Peyer's patch (tissue), 4 donors: ENCODE data around the gene DCAF11. TPM values are rescaled to one million over a fixed set of nuclear protein-coding genes. Genes with fewer than 3 reads are reported as not detected.

Experiments used
- DNase-seq, 3 donors: peaks; one replicate each; pipeline ENCODE4 v3.0.0-alpha.2; 2017 to 2019
- H3K27ac ChIP-seq, 4 donors: fragments of 200-600 bp; sonication (generic); one replicate each; pipeline ENCODE4 v1.5.1; 2016 to 2019
- H3K27me3 ChIP-seq, 2 donors: fragments of 200-600 bp; sonication (generic); one replicate each; pipeline ENCODE4 v1.5.1; 2019
- H3K36me3 ChIP-seq, 3 donors: fragments of 200-600 bp; sonication (generic); one replicate each; pipeline ENCODE4 v1.5.1; 2016 to 2019
- H3K4me1 ChIP-seq, 4 donors: fragments of 200-600 bp; sonication (generic); one replicate each; pipeline ENCODE4 v1.5.1; 2016 to 2019
- H3K4me3 ChIP-seq, 4 donors: fragments of 200-600 bp; sonication (generic); 1 replicate in 3 of 4; 2 replicates in 1 of 4; pipeline ENCODE4 v1.5.1; 2016 to 2019; ENCODE audit warnings: mild to moderate bottlenecking in 1 of 4
- H3K9me3 ChIP-seq, 4 donors: fragments of 200-600 bp; sonication (generic); one replicate each; pipeline ENCODE4 v1.5.1; 2016 to 2019; ENCODE audit warnings: mild to moderate bottlenecking in 1 of 4
- POLR2A ChIP-seq, 2 donors: fragments of 450-650 bp; IDR thresholded peaks; one replicate each; pipeline ENCODE4 v1.5.1; 2017; ENCODE audit warnings: antibody characterized with exemption in 2 of 2, mild to moderate bottlenecking in 2 of 2, moderate library complexity in 2 of 2
- total RNA-seq, 4 donors: library from RNA; depleted of rRNA; stranded (reverse); fragments of >200 nt; gene quantifications; one replicate each; pipeline ENCODE4 v1.1.0, GENCODE V29; 2016
- TF ChIP-seq, protein P1 (sequence below), 6 experiments: fragments of 450-650 bp in 4 of 6; fragments of 200-600 bp in 2 of 6; sonication (generic) in 1 of 6; IDR thresholded peaks; one replicate each; pipeline ENCODE4 v1.5.1; 2017 to 2019; ENCODE audit warnings: antibody characterized with exemption in 6 of 6, mild to moderate bottlenecking in 3 of 6, moderate library complexity in 1 of 6

Gene DCAF11
- total RNA-seq, 4 donors from 2014 or later = 113 to 214 (median 176) TPM

DNA sequence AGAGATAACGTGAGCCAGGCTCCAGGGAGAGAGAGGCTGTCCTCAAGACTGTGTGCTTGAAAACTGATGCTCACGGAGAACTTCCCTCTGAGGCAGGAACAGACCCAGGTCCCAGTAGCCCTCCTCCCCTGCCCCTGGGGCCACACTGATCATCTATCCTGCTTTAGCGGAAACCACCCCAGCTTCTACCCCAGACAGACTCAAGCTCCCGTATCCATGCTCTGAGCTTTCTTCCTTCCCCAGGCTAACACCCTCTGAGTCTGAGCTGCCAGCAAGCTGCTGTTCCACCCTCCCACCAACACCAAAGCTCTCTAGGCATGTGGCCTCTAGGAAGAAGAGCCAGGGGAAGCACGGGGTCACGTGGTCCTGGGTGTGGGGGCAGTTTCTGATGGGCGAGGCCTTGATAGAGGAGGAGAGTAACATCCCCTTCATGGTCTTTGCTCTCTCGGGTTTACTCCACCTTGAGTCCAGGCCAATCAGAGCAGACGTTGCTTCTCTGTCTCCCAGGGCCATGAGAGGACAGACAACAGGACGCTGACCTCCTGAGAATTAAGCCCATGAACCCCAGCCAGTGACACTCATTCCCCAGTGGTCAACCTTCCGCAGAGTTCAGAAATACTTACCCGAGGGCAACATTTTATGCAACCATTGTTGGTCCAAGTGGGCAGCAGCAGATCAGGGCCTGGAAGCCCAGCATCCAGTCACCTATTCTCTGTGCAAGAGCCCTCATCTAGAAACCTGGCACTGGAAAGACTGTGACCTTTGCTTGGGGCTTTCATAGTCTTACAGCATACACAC lies 19.1 kb upstream of the DCAF11 start:
- TF ChIP-seq POLR2A (IDR thresholded peaks at IDR 0.05) = peak; percentile 92 to 96
- TF ChIP-seq, protein P1, sequence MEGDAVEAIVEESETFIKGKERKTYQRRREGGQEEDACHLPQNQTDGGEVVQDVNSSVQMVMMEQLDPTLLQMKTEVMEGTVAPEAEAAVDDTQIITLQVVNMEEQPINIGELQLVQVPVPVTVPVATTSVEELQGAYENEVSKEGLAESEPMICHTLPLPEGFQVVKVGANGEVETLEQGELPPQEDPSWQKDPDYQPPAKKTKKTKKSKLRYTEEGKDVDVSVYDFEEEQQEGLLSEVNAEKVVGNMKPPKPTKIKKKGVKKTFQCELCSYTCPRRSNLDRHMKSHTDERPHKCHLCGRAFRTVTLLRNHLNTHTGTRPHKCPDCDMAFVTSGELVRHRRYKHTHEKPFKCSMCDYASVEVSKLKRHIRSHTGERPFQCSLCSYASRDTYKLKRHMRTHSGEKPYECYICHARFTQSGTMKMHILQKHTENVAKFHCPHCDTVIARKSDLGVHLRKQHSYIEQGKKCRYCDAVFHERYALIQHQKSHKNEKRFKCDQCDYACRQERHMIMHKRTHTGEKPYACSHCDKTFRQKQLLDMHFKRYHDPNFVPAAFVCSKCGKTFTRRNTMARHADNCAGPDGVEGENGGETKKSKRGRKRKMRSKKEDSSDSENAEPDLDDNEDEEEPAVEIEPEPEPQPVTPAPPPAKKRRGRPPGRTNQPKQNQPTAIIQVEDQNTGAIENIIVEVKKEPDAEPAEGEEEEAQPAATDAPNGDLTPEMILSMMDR (IDR thresholded peaks at IDR 0.05) = no peak
- DNase-seq = peak; percentile 84 to 94 (median 94)
- Histone ChIP-seq H3K27ac (peak overlapping the region; percentile 94 to 100 (median 98)), H3K4me1 (peaks cover 7 to 28% (median 15%) of the 10 kb centered on the region in 4 donors), H3K9me3 (no peaks in the 10 kb centered on the region), H3K36me3 (peaks cover 0 to 34% (median 0%) of the 10 kb centered on the region in 3 donors), H3K27me3 (no peaks in the 10 kb centered on the region), H3K4me3 (peak overlapping the region; percentile 72 to 96 (median 90))

DNA sequence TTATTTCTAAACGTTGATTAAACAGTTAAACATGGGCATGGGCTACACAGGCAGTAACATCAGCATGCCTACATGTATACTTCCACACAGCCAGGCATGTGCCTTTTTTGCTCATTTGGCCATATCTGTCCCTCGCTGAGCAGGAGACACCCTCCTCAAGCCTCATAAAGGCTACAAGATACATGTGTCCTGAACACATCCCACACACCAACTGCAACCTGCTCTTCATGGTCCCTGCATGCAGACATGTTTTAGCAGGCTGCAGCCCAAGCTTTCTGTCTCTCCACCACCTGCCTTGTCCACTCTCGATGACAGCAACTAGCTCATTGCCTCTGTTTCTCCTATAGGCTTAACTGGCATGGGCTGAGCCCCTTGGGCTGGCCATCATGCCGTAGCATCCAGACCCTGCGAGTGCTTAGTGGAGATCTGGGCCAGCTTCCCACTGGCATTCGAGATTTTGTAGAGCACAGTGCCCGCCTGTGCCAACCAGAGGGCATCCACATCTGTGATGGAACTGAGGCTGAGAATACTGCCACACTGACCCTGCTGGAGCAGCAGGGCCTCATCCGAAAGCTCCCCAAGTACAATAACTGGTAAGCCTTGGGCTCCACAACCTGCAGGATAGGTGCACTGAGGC lies 17.9 kb upstream of the DCAF11 start:
- Histone ChIP-seq H3K4me3 (peak overlapping the region in 2 of 4 donors; percentile 1 to 72), H3K4me1 (peaks cover 7 to 20% (median 11%) of the 10 kb centered on the region in 4 donors), H3K27ac (peak overlapping the region in 1 of 4 donors; percentile 15), H3K9me3 (no peaks in the 10 kb centered on the region), H3K27me3 (no peaks in the 10 kb centered on the region), H3K36me3 (peaks cover 0 to 46% (median 0%) of the 10 kb centered on the region in 3 donors)
- DNase-seq = peak in 1 of 3 donors; percentile 42
- TF ChIP-seq POLR2A (IDR thresholded peaks at IDR 0.05) = no peak
- TF ChIP-seq, protein P1 (IDR thresholded peaks at IDR 0.05) = no peak

DNA sequence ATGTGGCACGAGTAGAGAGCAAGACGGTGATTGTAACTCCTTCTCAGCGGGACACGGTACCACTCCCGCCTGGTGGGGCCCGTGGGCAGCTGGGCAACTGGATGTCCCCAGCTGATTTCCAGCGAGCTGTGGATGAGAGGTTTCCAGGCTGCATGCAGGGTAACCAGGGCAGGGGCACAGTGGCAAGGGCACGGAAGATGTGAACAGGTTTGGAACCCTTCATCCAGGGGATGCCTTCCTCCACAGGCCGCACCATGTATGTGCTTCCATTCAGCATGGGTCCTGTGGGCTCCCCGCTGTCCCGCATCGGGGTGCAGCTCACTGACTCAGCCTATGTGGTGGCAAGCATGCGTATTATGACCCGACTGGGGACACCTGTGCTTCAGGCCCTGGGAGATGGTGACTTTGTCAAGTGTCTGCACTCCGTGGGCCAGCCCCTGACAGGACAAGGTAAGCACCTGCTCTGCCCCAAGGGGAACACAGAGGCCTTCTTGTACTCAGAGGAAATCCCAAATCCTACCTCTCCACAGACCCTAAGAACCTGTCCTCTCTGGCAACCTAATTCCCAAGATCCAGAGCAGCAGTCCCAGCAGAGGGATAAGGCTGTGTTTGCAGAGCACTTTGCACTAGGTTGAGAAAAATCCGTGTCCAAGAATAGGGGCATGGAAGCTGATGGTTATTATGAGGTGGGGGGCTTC lies 16.2 kb upstream of the DCAF11 start:
- peak in 1 of 3 donors; percentile 43 for DNase-seq
- Histone ChIP-seq H3K27ac (no peak overlapping the region), H3K36me3 (peaks cover 0 to 63% (median 0%) of the 10 kb centered on the region in 3 donors)

DNA sequence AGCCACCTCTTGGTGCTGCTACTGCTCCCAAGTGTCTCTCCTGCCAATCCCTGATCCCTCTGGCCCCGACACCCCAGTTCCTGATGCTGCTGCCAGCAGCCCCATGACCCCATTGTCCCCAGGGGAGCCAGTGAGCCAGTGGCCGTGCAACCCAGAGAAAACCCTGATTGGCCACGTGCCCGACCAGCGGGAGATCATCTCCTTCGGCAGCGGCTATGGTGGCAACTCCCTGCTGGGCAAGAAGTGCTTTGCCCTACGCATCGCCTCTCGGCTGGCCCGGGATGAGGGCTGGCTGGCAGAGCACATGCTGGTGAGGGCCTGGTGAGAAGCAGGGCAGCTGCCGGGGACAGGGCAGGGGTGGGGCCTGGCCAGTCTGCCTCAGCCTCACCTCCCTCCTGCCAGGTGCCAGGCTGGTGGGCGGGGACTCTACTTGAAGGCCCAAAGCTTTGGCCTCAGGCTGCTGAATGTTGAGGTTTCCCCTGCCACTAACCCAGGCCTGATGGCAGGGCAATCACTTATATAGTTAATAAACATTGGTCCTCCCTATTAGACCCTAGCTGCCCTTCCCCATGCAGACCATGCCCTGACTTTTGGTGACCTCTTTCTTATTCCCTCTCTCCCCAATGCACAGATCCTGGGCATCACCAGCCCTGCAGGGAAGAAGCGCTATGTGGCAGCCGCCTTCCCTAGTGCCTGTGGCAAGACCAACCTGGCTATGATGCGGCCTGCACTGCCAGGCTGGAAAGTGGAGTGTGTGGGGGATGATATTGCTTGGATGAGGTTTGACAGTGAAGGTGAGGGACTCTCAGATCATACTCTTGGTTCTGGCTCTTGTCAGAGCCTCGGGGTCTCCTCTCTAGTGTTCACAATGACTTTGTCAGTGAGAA lies 15.4 kb upstream of the DCAF11 start:
- Histone ChIP-seq H3K36me3 (peaks cover 0 to 68% (median 0%) of the 10 kb centered on the region in 3 donors), H3K4me1 (peaks cover 0 to 13% (median 5%) of the 10 kb centered on the region in 4 donors), H3K27me3 (no peaks in the 10 kb centered on the region), H3K4me3 (no peak overlapping the region), H3K9me3 (no peaks in the 10 kb centered on the region), H3K27ac (no peak overlapping the region)
- TF ChIP-seq, protein P1 (IDR thresholded peaks at IDR 0.05) = no peak
- TF ChIP-seq POLR2A (IDR thresholded peaks at IDR 0.05) = no peak
- DNase-seq = peak in 1 of 3 donors; percentile 59

More for the DNA sequence above, 16.2 kb upstream of the DCAF11 start:
- TF ChIP-seq, protein P1 (IDR thresholded peaks at IDR 0.05) = no peak
- TF ChIP-seq POLR2A (IDR thresholded peaks at IDR 0.05) = peak in 1 of 2 donors; percentile 10
- peaks cover 4 to 17% (median 8%) of the 10 kb centered on the region in 4 donors for H3K4me1 ChIP-seq
- no peaks in the 10 kb centered on the region for H3K9me3 ChIP-seq
- no peaks in the 10 kb centered on the region for H3K27me3 ChIP-seq
- no peak overlapping the region for H3K4me3 ChIP-seq
